Cardiac muscle cell (in vitro differentiated cells and primary cell): ENCODE data around the gene HUWE1. TPM values are rescaled to one million over a fixed set of nuclear protein-coding genes. Genes with fewer than 3 reads are reported as not detected.
"Not testable (repeated sequence)": the region's sequence is repeated elsewhere in the genome, so short reads cannot be mapped to it uniquely, and the experiment has no call there.

Experiments
- DNase-seq, 2 donors: peaks; one replicate each; pipeline versions ENCODE4 v3.0.0 to v3.0.0-alpha.2; 2010 to 2017; ENCODE audit warnings: low read depth in 1 of 2, low spot score in 1 of 2
- H3K27ac ChIP-seq: fragments of 200-600 bp; sonication (generic); 2 replicates; pipeline ENCODE4 v1.5.1; 2016
- H3K27me3 ChIP-seq: fragments of 200-600 bp; sonication (generic); 2 replicates; pipeline ENCODE4 v1.6.0; 2016; ENCODE audit warnings: control low read depth
- H3K36me3 ChIP-seq: fragments of 200-600 bp; sonication (generic); 2 replicates; pipeline ENCODE4 v1.5.1; 2016; ENCODE audit warnings: control low read depth
- H3K4me1 ChIP-seq: fragments of 200-600 bp; sonication (generic); 2 replicates; pipeline ENCODE4 v1.8.1; 2017; ENCODE audit warnings: low read depth, mild to moderate bottlenecking, mixed run types
- H3K4me3 ChIP-seq: fragments of 200-600 bp; sonication (generic); 2 replicates; pipeline ENCODE4 v1.5.1; 2016; ENCODE audit warnings: mild to moderate bottlenecking
- H3K9me3 ChIP-seq: fragments of 200-600 bp; sonication (generic); 2 replicates; pipeline ENCODE4 v1.5.1; 2017; ENCODE audit warnings: low read depth, mild to moderate bottlenecking, control low read depth
- polyA plus RNA-seq: library from polyadenylated mRNA; unstranded; fragments of >200 nt; fragmentation: Nextera tagmentation; extraction: Ambion mirVana; gene quantifications from 2 replicates; pipeline ENCODE4 v1.2.1, GENCODE V29; 2016
- total RNA-seq: library from RNA; depleted of rRNA; stranded (reverse); fragments of >200 nt; gene quantifications from 2 replicates; pipeline ENCODE4 v1.2.3, GENCODE V29; 2016
- TF ChIP-seq, protein P1 (sequence below): IDR thresholded peaks from 2 replicates; pipeline ENCODE4 v1.5.1; 2012; ENCODE audit warnings: low read depth, mild to moderate bottlenecking, low read length

Gene HUWE1
- total and polyA plus RNA-seq, 2 experiments from 2014 or later: 56.0 to 163 TPM

DNA sequence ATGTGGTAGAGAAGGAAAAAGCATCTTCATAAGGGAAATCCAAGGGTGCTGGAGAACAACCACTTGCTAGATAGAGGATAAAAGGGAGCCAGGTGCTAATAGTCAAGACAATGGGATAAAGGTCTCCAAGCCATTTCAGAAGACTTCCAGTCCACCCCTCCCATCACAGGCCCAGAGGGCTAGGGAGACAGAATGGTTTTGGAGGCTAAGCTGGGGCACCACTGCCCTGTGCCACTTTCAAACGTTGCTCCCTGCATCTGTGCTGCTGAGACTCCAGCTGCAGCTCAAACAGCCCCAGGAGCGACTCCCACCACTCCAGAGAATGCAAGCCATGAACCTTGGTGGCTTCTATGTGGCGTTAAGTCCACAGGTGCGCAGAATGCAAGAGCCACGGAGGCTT, 38.4 kb upstream of the HUWE1 start:
- Histone ChIP-seq H3K4me1 (no peaks in the 10 kb centered on the region), H3K4me3 (no peak overlapping the region), H3K27ac (no peak overlapping the region), H3K36me3 (no peaks in the 10 kb centered on the region), H3K27me3 (no peaks in the 10 kb centered on the region), H3K9me3 (no peaks in the 10 kb centered on the region)
- TF ChIP-seq, protein P1, sequence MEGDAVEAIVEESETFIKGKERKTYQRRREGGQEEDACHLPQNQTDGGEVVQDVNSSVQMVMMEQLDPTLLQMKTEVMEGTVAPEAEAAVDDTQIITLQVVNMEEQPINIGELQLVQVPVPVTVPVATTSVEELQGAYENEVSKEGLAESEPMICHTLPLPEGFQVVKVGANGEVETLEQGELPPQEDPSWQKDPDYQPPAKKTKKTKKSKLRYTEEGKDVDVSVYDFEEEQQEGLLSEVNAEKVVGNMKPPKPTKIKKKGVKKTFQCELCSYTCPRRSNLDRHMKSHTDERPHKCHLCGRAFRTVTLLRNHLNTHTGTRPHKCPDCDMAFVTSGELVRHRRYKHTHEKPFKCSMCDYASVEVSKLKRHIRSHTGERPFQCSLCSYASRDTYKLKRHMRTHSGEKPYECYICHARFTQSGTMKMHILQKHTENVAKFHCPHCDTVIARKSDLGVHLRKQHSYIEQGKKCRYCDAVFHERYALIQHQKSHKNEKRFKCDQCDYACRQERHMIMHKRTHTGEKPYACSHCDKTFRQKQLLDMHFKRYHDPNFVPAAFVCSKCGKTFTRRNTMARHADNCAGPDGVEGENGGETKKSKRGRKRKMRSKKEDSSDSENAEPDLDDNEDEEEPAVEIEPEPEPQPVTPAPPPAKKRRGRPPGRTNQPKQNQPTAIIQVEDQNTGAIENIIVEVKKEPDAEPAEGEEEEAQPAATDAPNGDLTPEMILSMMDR: no peak
- DNase-seq: no peak

DNA sequence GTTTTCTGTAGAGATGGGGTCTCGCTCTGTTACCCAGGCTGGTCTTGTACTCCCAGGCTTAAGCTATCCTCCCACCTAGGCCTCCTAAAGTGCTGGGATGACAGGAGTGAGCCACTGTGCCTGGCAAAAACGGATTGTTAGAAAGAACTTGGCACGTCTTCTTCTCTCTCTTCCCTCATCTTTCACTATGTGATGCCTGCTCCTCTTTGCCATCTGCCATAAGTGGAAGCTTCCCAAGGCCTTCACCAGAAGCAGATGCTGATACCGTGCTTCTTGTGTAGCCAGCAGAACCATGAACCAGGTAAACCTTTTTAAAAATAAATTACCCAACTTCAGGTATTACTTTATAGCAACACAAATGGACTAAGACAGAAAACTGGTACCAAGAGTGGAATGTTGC, 36.9 kb upstream of the HUWE1 start:
- no peaks in the 10 kb centered on the region for H3K4me1 ChIP-seq
- H3K9me3 ChIP-seq: no peaks in the 10 kb centered on the region
- no peak overlapping the region for H3K4me3 ChIP-seq
- no peak overlapping the region for H3K27ac ChIP-seq
- no peak for DNase-seq
- no peaks in the 10 kb centered on the region for H3K27me3 ChIP-seq
- no peaks in the 10 kb centered on the region for H3K36me3 ChIP-seq
- TF ChIP-seq, protein P1: no peak

DNA sequence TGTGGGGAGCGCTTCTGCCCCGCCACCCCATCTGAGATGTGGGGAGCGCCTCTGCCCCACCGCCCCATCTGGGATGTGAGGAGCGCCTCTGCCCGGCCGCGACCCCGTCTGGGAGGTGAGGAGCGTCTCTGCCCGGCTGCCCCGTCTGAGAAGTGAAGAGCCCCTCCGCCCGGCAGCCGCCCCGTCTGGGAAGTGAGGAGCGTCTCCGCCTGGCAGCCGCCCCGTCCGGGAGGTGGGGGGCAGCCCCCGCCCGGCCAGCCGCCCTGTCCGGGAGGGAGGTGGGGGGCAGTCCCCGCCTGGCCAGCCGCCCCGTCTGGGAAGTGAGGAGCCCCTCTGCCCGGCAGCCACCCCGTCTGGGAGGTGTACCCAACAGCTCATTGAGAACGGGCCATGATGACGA, 35.1 kb upstream of the HUWE1 start:
- not testable (repeated sequence) for H3K4me3 ChIP-seq, H3K27me3 ChIP-seq, H3K4me1 ChIP-seq, H3K36me3 ChIP-seq, DNase-seq, H3K9me3 ChIP-seq, H3K27ac ChIP-seq

DNA sequence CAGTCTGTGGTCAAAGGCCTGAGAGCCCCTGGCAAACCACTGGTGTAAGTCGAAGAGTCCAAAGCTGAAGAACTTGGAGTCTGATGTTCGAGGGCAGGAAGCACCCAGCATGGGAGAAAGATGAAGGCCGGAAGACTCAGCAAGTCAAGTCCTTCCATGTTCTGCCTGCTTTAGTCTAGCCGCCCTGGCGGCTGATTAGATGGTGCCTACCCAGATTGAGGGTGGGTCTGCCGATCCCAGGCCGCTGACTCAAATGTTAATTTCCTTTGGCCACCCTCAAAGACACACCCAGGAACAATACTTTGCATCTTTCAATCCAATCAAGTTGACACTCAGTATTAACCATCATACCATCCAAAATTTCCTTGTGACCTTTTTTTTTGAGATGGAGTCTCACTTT, 33.1 kb upstream of the HUWE1 start:
- DNase-seq, H3K4me3 ChIP-seq, H3K27me3 ChIP-seq, H3K4me1 ChIP-seq, H3K36me3 ChIP-seq, H3K27ac ChIP-seq, H3K9me3 ChIP-seq: not testable (repeated sequence)

DNA sequence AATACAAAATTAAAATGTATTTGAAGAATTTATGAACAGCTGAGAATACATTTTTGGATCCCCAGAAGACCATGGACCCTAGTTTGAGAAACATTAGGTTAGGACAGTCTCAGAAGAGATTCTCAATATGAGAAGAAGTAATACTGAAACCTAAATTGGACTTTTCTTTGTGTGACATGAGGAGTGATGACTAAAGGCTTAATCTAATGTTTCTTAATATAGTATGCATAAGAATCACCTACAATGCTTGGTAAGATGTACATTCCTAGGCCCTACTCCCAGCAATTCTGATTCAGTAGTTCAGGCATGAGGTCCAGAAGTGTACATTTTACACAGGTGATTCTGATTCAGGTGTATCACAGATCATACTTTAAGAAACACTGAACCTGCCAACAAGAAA, 31.6 kb upstream of the HUWE1 start:
- TF ChIP-seq, protein P1: no peak
- Histone ChIP-seq H3K27ac (no peak overlapping the region), H3K4me3 (no peak overlapping the region), H3K4me1 (no peaks in the 10 kb centered on the region), H3K9me3 (no peaks in the 10 kb centered on the region), H3K27me3 (no peaks in the 10 kb centered on the region), H3K36me3 (no peaks in the 10 kb centered on the region)
- no peak for DNase-seq

DNA sequence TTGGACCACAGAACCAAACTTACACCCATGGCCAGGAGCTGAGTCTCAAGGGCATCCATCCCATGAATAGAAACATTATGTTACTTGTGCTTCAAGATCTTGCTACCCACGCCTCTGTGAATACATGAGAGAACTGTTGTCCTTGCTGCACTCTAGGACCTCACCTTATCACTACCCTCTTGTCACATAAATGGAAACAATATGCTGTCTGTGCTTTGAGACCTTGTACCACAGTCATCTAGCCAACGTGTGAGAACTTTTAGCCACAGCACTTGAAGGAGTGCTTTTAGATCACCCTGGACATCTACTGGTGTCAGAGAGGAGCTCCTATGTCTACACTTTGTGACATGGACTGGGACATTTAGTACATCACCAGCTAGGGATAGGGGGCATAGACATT, 30.7 kb upstream of the HUWE1 start:
- DNase-seq: no peak
- Histone ChIP-seq H3K36me3 (no peaks in the 10 kb centered on the region), H3K4me3 (no peak overlapping the region), H3K4me1 (no peaks in the 10 kb centered on the region), H3K27me3 (no peaks in the 10 kb centered on the region), H3K9me3 (no peaks in the 10 kb centered on the region), H3K27ac (no peak overlapping the region)
- TF ChIP-seq, protein P1: no peak
